ENCODE measurements around the gene PGM2. TPM values are rescaled to one million over a fixed set of nuclear protein-coding genes. Genes with fewer than 3 reads are reported as not detected.
"Not testable (repeated sequence)": the region's sequence is repeated elsewhere in the genome, so short reads cannot be mapped to it uniquely, and the experiment has no call there.

PGM2 gene
- 10 to 100 TPM; 23.7 to 24.6 TPM for total RNA-seq
- 10 to 100 TPM in 1 of 2 donors, 1 to 10 TPM in 1; 8.5 to 19.6 TPM for polyA plus RNA-seq
- long read RNA-seq, donor 1, transcript PGM2-201 (14 exons, 3,264 nt): major isoform, 57 of 71 reads
- long read RNA-seq, donor 1, partial matches to known transcripts: 9 of 71 reads
- long read RNA-seq, donor 1, other reads (novel, unspliced or antisense): 4 of 71 reads
- long read RNA-seq, donor 2, transcript PGM2-201 (14 exons, 3,264 nt): major isoform, 13 of 18 reads
- long read RNA-seq, donor 2, partial matches to known transcripts: 1 of 18 reads
- long read RNA-seq, donor 2, other reads (novel, unspliced or antisense): 4 of 18 reads

DNA sequence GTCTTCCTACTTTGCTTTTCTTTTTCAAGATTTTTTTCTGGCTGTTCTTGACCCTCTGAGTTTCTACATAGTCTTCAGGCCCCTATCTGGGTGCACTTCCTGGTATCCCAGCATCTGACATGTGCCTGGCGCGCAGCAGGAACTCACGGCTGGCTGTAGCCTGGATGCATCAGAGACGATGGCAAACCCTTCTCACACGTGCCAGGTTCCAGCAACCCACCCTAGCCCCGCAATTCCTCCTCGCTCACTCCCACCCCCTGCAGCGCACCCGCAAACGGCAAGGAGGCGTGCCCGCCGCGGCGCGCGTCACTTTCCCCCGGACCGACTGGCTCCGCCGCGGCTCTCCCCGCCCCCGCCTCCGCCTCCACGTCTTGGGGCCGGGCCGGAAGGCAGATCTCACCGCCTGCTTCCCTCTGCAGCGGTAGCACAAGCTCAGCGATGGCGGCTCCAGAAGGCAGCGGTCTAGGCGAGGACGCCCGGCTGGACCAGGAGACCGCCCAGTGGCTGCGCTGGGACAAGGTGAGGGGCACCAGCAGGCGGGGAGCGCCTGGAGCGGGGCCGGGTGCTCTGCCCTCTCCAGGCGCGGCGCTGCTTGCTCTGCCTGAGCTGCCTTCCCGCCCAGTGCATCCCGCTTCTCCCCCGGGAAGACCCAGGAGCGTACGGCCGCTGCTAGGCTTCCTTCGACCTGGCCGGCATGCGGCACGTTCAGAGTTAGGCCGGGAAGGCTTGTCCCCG lies at the start of gene PGM2:
Gene PGM2 (plus strand): TSS at position 392 of the 735 bp plus-strand sequence. CDS start 47 bp downstream, at position 439.
- Histone ChIP-seq H3K4me3 (ENCODE audit: low read length in 2 of 2) (peak within 1 kb of the TSS; percentile 33 to 79), H3K4me1 (ENCODE audit: control insufficient read depth in 1 of 2, insufficient read depth in 2 of 2, low read length in 2 of 2) (peaks cover 0 to 2% of the 10 kb centered on the region in 2 donors), H3K36me3 (ENCODE audit: control insufficient read depth in 1 of 2, insufficient read depth in 2 of 2, low read length in 1 of 2) (no peaks in the 10 kb centered on the region), H3K27me3 (ENCODE audit: control insufficient read depth in 1 of 2, insufficient read depth in 2 of 2, low read length in 1 of 2) (no peaks in the 10 kb centered on the region), H3K27ac (ENCODE audit: low read depth in 1 of 2, low read length in 2 of 2) (peak within 1 kb of the TSS in 1 of 2 donors; percentile 45), H3K9me3 (ENCODE audit: control insufficient read depth, low read length) (no peaks in the 10 kb centered on the region)
- peak; percentile 93 to 96 for DNase-seq
- WGBS, 2 donors: 1% methylated on average over 42 to 57 of the region's 57 CpGs
- ATAC-seq (ENCODE audit: low FRiP score): peak; percentile 98
- intact Hi-C loops (cut with DNase I): loop anchor here (2.0 to 5.0 kb wide), 4 partner anchors 61 to 211 kb away; partner anchors contain the start of gene TBC1D1 (in 1 of the 2)

DNA sequence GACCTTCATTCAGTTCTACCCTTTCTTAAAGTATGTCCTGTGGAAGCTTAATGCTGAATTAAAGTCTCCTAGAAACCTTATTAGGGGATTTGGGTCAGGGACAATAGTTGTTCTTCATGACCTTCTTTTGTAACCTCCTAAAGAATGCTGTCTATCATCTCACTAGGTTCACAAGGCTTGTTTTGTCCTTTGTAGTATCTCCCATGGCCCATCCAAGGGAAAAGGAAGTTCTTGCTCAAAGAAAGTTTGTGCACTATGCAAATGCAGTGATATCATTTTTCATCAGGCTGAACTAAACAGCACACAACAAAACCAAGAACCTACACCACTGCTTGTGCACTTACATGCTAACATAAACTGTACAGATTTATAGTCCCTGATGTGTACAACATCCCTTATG lies 46.6 kb upstream of the PGM2 start:
- intact Hi-C loops (cut with DNase I): no loop called here
- no peaks in the 10 kb centered on the region for H3K9me3 ChIP-seq (ENCODE audit: control insufficient read depth, low read length)
- no peak overlapping the region for H3K4me3 ChIP-seq (ENCODE audit: low read length in 2 of 2)
- no peak overlapping the region for H3K27ac ChIP-seq (ENCODE audit: low read depth in 1 of 2, low read length in 2 of 2)
- no peaks in the 10 kb centered on the region for H3K4me1 ChIP-seq (ENCODE audit: control insufficient read depth in 1 of 2, insufficient read depth in 2 of 2, low read length in 2 of 2)
- H3K36me3 ChIP-seq (ENCODE audit: control insufficient read depth in 1 of 2, insufficient read depth in 2 of 2, low read length in 1 of 2): no peaks in the 10 kb centered on the region
- no peak for DNase-seq
- no peaks in the 10 kb centered on the region for H3K27me3 ChIP-seq (ENCODE audit: control insufficient read depth in 1 of 2, insufficient read depth in 2 of 2, low read length in 1 of 2)
- no peak for ATAC-seq (ENCODE audit: low FRiP score)

DNA sequence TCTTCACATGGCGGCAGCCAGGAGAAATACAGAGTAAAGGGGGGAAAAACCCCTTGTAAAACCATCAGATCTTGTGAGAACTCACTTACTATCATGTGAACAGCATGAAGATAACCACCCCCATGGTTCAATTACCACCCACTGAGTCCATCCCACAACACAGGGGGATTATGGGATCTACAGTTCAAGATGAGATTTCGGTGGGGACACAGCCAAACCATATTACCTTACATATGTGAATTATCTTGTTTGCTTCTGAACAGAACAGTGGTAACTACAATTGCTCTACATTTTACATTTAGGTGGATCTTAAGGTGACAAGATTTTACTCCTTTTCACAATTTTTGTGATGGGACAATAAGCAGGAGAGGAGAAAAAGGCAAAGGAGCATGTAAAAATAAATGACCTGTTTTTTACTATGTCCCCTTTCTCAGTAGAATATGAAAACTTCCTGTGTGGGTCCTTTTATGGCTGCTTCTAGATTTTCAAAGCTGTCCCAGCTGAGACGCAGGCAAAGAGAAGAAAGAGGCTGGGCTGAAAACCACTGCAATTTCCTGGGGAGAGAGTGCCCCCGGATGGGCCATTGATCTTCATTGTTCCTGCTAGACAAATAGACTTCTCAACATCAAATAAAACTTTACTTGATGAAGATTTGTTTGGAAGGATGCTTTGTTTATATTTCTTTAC lies 45.9 kb upstream of the PGM2 start:
- Histone ChIP-seq H3K27ac (ENCODE audit: low read depth in 1 of 2, low read length in 2 of 2) (no peak overlapping the region), H3K27me3 (ENCODE audit: control insufficient read depth in 1 of 2, insufficient read depth in 2 of 2, low read length in 1 of 2) (no peaks in the 10 kb centered on the region), H3K9me3 (ENCODE audit: control insufficient read depth, low read length) (no peaks in the 10 kb centered on the region), H3K4me3 (ENCODE audit: low read length in 2 of 2) (no peak overlapping the region), H3K36me3 (ENCODE audit: control insufficient read depth in 1 of 2, insufficient read depth in 2 of 2, low read length in 1 of 2) (no peaks in the 10 kb centered on the region), H3K4me1 (ENCODE audit: control insufficient read depth in 1 of 2, insufficient read depth in 2 of 2, low read length in 2 of 2) (no peaks in the 10 kb centered on the region)
- 42 to 55% methylated on average over 4 of the region's 4 CpGs for WGBS, 2 donors
- intact Hi-C loops (cut with DNase I): no loop called here
- ATAC-seq (ENCODE audit: low FRiP score): no peak
- DNase-seq: peak in 1 of 2 donors; percentile 48

DNA sequence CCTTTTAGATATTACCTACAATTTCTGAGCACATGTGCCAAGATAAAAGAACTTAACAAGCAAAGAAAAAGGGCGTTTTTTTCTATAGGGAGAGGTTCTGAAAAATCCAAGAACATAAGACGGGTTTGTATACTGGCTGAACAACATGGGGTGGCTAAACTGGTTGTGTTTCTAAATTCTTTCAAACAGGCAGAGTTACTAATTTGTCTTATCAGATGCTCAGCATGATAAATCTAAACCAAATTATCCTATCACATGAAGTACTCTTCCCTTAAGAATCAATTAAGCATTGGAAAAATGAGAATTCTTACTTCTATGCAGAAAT lies 45.4 kb upstream of the PGM2 start:
- H3K9me3 ChIP-seq (ENCODE audit: control insufficient read depth, low read length): no peaks in the 10 kb centered on the region
- no peaks in the 10 kb centered on the region for H3K4me1 ChIP-seq (ENCODE audit: control insufficient read depth in 1 of 2, insufficient read depth in 2 of 2, low read length in 2 of 2)
- ATAC-seq (ENCODE audit: low FRiP score) (no peak), DNase-seq (no peak)
- no peaks in the 10 kb centered on the region for H3K27me3 ChIP-seq (ENCODE audit: control insufficient read depth in 1 of 2, insufficient read depth in 2 of 2, low read length in 1 of 2)
- H3K27ac ChIP-seq (ENCODE audit: low read depth in 1 of 2, low read length in 2 of 2): no peak overlapping the region
- 67% methylated on average over 2 of the region's 2 CpGs for WGBS, 2 donors
- H3K4me3 ChIP-seq (ENCODE audit: low read length in 2 of 2): no peak overlapping the region
- no peaks in the 10 kb centered on the region for H3K36me3 ChIP-seq (ENCODE audit: control insufficient read depth in 1 of 2, insufficient read depth in 2 of 2, low read length in 1 of 2)
- intact Hi-C loops (cut with DNase I): no loop called here

DNA sequence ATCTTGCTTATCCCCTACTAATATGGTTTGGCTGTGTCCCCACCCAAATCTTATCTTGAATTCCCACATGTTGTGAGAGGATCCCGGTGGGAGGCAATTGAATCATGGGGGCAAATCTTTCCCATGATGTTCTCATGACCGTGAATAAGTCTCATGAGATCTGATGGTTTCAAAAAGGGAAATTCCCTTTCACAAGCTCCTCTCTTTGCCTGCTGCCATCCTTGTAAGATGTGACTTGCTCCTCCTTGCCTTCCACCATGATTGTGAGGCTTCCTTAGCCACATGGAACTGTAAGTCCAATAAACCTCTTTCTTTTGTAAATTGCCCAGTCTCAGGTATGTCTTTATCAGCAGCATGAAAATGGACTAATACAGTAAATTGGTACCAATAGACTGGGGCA lies 40.2 kb upstream of the PGM2 start:
- H3K4me1 ChIP-seq (ENCODE audit: control insufficient read depth in 1 of 2, insufficient read depth in 2 of 2, low read length in 2 of 2); ATAC-seq (ENCODE audit: low FRiP score); H3K27ac ChIP-seq (ENCODE audit: low read depth in 1 of 2, low read length in 2 of 2); H3K9me3 ChIP-seq (ENCODE audit: control insufficient read depth, low read length); DNase-seq; intact Hi-C loops (cut with DNase I); H3K36me3 ChIP-seq (ENCODE audit: control insufficient read depth in 1 of 2, insufficient read depth in 2 of 2, low read length in 1 of 2); H3K4me3 ChIP-seq (ENCODE audit: low read length in 2 of 2); H3K27me3 ChIP-seq (ENCODE audit: control insufficient read depth in 1 of 2, insufficient read depth in 2 of 2, low read length in 1 of 2): not testable (repeated sequence)
- 77 to 85% methylated on average over 2 of the region's 2 CpGs for WGBS, 2 donors

DNA sequence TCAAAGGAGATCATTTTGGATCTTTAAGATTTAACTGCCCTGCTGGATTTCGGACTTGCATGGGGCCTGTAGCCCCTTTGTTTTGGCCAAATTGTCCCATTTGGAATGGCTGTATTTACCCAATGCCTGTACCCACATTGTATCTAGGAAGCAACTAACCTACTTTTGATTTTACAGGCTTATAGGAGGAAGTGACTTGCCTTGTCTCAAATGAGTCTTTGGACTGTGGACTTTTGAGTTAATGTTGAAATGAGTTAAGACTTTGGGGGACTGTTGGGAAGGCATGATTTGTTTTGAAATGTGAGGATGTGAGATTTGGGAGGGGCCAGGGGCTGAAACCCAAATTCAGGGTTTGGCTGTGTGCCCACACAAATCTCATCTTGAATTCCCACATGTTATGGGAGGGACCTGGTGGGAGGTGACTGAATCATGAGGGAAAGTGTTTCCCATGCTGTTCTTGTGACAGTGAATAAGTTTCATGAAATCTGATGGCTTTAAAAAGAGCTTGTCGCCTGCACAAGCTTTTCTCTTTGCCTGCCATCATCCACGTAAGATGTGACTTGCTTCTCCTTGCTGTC lies 38.5 kb upstream of the PGM2 start:
- H3K4me3 ChIP-seq (ENCODE audit: low read length in 2 of 2); H3K27me3 ChIP-seq (ENCODE audit: control insufficient read depth in 1 of 2, insufficient read depth in 2 of 2, low read length in 1 of 2); DNase-seq; intact Hi-C loops (cut with DNase I); ATAC-seq (ENCODE audit: low FRiP score); H3K9me3 ChIP-seq (ENCODE audit: control insufficient read depth, low read length); H3K36me3 ChIP-seq (ENCODE audit: control insufficient read depth in 1 of 2, insufficient read depth in 2 of 2, low read length in 1 of 2); H3K27ac ChIP-seq (ENCODE audit: low read depth in 1 of 2, low read length in 2 of 2); H3K4me1 ChIP-seq (ENCODE audit: control insufficient read depth in 1 of 2, insufficient read depth in 2 of 2, low read length in 2 of 2): not testable (repeated sequence)
- WGBS, 2 donors: 77 to 80% methylated on average over 3 of the region's 3 CpGs

DNA sequence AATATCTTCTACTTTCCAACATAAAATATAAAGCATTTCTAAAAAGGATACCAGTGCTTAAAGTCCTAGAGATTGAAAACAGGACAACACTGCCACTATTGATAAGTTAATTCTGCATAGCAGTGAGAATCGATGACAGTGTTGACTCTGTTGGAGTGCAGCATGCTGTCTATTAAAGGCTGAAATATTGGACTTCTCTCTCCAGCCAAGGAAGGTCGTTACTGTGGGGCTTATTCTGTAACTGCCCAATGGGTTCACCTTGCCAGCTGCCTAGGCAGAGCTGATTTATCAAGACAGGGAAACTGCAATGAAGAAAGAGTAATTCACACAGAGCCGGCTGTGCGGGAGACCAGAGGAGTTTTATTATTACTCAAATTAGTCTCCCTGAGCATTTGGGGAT lies 37.7 kb upstream of the PGM2 start:
- H3K9me3 ChIP-seq (ENCODE audit: control insufficient read depth, low read length): no peaks in the 10 kb centered on the region
- WGBS, 2 donors: 70% methylated on average over 4 of the region's 4 CpGs
- intact Hi-C loops (cut with DNase I): no loop called here

DNA sequence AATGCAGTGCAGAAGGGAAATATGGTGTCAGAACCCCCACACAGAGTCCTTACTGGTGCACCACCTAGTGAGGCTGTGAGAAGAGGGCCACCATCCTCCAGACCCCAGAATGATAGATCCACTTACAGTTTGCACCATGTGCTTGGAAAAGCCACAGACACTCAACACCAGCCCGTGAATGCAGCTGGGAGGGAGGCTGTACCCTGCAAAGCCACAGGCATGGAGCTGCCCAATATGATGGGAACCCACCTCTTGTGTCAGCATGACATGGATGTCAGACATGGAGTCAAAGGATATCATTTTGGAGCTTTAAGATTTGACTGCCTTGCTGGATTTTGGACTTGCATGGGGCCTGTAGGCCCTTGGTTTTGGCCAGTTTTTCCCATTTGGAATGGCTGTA lies 34.2 kb upstream of the PGM2 start:
- H3K4me1 ChIP-seq (ENCODE audit: control insufficient read depth in 1 of 2, insufficient read depth in 2 of 2, low read length in 2 of 2): no peaks in the 10 kb centered on the region
- H3K27ac ChIP-seq (ENCODE audit: low read depth in 1 of 2, low read length in 2 of 2): no peak overlapping the region
- no peaks in the 10 kb centered on the region for H3K9me3 ChIP-seq (ENCODE audit: control insufficient read depth, low read length)
- H3K4me3 ChIP-seq (ENCODE audit: low read length in 2 of 2): no peak overlapping the region
- DNase-seq: no peak
- intact Hi-C loops (cut with DNase I): no loop called here
- no peaks in the 10 kb centered on the region for H3K36me3 ChIP-seq (ENCODE audit: control insufficient read depth in 1 of 2, insufficient read depth in 2 of 2, low read length in 1 of 2)
- no peaks in the 10 kb centered on the region for H3K27me3 ChIP-seq (ENCODE audit: control insufficient read depth in 1 of 2, insufficient read depth in 2 of 2, low read length in 1 of 2)
- ATAC-seq (ENCODE audit: low FRiP score): no peak
- 83% methylated on average over 1 of the region's 1 CpG for WGBS, 2 donors

More for the DNA sequence above, 37.7 kb upstream of the PGM2 start:
- Histone ChIP-seq H3K4me1 (ENCODE audit: control insufficient read depth in 1 of 2, insufficient read depth in 2 of 2, low read length in 2 of 2) (no peaks in the 10 kb centered on the region), H3K27ac (ENCODE audit: low read depth in 1 of 2, low read length in 2 of 2) (no peak overlapping the region), H3K27me3 (ENCODE audit: control insufficient read depth in 1 of 2, insufficient read depth in 2 of 2, low read length in 1 of 2) (no peaks in the 10 kb centered on the region), H3K4me3 (ENCODE audit: low read length in 2 of 2) (no peak overlapping the region), H3K36me3 (ENCODE audit: control insufficient read depth in 1 of 2, insufficient read depth in 2 of 2, low read length in 1 of 2) (no peaks in the 10 kb centered on the region)
- ATAC-seq (ENCODE audit: low FRiP score) (no peak), DNase-seq (no peak)

All from aorta (tissue), 5 donors.